HepG2 (cell line): Measurements from ENCODE around the gene SLC44A4. TPM values are rescaled to one million over a fixed set of nuclear protein-coding genes. Genes with fewer than 3 reads are reported as not detected.

Experiments
- ASH2L ChIP-seq: fragments of 300-600, 200-600 bp; sonication (generic); IDR thresholded peaks from 2 replicates; pipeline ENCODE4 v1.7.0; 2017; ENCODE audit warnings: low read depth, mild to moderate bottlenecking, moderate library complexity, mixed read lengths, low read length; ENCODE audit not compliant: insufficient read length
- ATRX ChIP-seq: sonication (generic); formaldehyde crosslinking; IDR thresholded peaks from 2 replicates; pipeline ENCODE4 v1.4.0; 2020; ENCODE audit warnings: missing genetic modification reagents, borderline replicate concordance
- HOXA3 ChIP-seq: sonication (generic); formaldehyde crosslinking; IDR thresholded peaks from 2 replicates; pipeline ENCODE4 v1.5.0; 2020; ENCODE audit warnings: missing genetic modification reagents
- JUN ChIP-seq: sonication (generic); formaldehyde crosslinking; IDR thresholded peaks from 2 replicates; pipeline ENCODE4 v1.4.0; 2020; ENCODE audit warnings: mild to moderate bottlenecking, missing genetic modification reagents
- KLF16 ChIP-seq, 2 experiments: sonication (generic) in 1 of 2; formaldehyde crosslinking in 1 of 2; IDR thresholded peaks; 2 replicates each; pipeline versions ENCODE4 v1.6.1 to v1.8.0; 2016 to 2023; ENCODE audit warnings: missing genetic modification reagents in 2 of 2, missing compliant biosample characterization in 1 of 2
- NR0B2 ChIP-seq: sonication (generic); formaldehyde crosslinking; IDR thresholded peaks from 2 replicates; pipeline ENCODE4 v1.4.0; 2020; ENCODE audit warnings: mild to moderate bottlenecking, missing genetic modification reagents
- PATZ1 ChIP-seq: sonication (generic); formaldehyde crosslinking; IDR thresholded peaks from 2 replicates; pipeline ENCODE4 v1.4.0; 2020; ENCODE audit warnings: missing genetic modification reagents
- SP1 ChIP-seq, 2 experiments: fragments of 450-650 bp in 1 of 2; sonication (generic) in 1 of 2; formaldehyde crosslinking in 1 of 2; IDR thresholded peaks; 2 replicates each; pipeline versions ENCODE4 v1.4.0 to v1.6.1; 2016 to 2020; ENCODE audit warnings: missing genetic modification reagents in 1 of 2
- ZNF251 ChIP-seq: sonication (generic); formaldehyde crosslinking; IDR thresholded peaks from 2 replicates; pipeline ENCODE4 v1.9.0; 2021; ENCODE audit warnings: mild to moderate bottlenecking, missing genetic modification reagents
- ZNF557 ChIP-seq: sonication (generic); formaldehyde crosslinking; IDR thresholded peaks from 2 replicates; pipeline ENCODE4 v1.4.0; 2020; ENCODE audit warnings: missing genetic modification reagents
- ZNF619 ChIP-seq: sonication (generic); formaldehyde crosslinking; IDR thresholded peaks from 2 replicates; pipeline ENCODE4 v1.4.0; 2020; ENCODE audit warnings: mild to moderate bottlenecking, missing genetic modification reagents
- ZNF777 ChIP-seq: sonication (generic); formaldehyde crosslinking; IDR thresholded peaks from 2 replicates; pipeline ENCODE4 v1.4.0; 2020; ENCODE audit warnings: missing genetic modification reagents
- polyA plus RNA-seq, 8 experiments: library from polyadenylated mRNA; depleted of rRNA in 3 of 8; stranded (reverse) in 7 of 8; unstranded in 1 of 8; fragments of >200 nt; fragmentation: Illumina TruSeq in 4 of 8; extraction: Trizol in 4 of 8; gene quantifications; 2 replicates each; pipeline versions ENCODE4 v1.2.1 to v1.2.3, GENCODE V29; 2011 to 2016; ENCODE audit warnings: low read depth in 4 of 8, missing spikeins in 1 of 8, mixed read lengths in 1 of 8; ENCODE audit not compliant: insufficient read depth in 1 of 8
- total RNA-seq, 5 experiments: library from RNA; depleted of rRNA; stranded (reverse); fragments of >200 nt; fragmentation: Illumina TruSeq; extraction: Trizol; gene quantifications; 2 replicates each; pipeline ENCODE4 v1.2.3, GENCODE V29; 2016; ENCODE audit warnings: low read depth in 1 of 5
- TF ChIP-seq, protein P1 (sequence below): sonication (generic); formaldehyde crosslinking; IDR thresholded peaks from 2 replicates; pipeline ENCODE4 v1.5.1; 2020; ENCODE audit warnings: missing genetic modification reagents, mild to moderate bottlenecking, borderline replicate concordance
- TF ChIP-seq, protein P2 (sequence below): sonication (generic); formaldehyde crosslinking; IDR thresholded peaks from 2 replicates; pipeline ENCODE4 v1.5.1; 2020; ENCODE audit warnings: mild to moderate bottlenecking, missing genetic modification reagents, borderline replicate concordance
- TF ChIP-seq, protein P3 (sequence below): sonication (generic); formaldehyde crosslinking; IDR thresholded peaks from 2 replicates; pipeline ENCODE4 v1.8.0; 2023; ENCODE audit warnings: mild to moderate bottlenecking, missing genetic modification reagents
- TF ChIP-seq, protein P4 (sequence below): sonication (generic); formaldehyde crosslinking; IDR thresholded peaks from 2 replicates; pipeline ENCODE4 v1.8.1; 2022; ENCODE audit warnings: mild to moderate bottlenecking, missing genetic modification reagents

Gene SLC44A4
- total and polyA plus RNA-seq, 2 of the 13 experiments (the other 11 are each of a cell fraction or from before 2014, with no cell fraction given), result 3.5 to 5.9 TPM

DNA sequence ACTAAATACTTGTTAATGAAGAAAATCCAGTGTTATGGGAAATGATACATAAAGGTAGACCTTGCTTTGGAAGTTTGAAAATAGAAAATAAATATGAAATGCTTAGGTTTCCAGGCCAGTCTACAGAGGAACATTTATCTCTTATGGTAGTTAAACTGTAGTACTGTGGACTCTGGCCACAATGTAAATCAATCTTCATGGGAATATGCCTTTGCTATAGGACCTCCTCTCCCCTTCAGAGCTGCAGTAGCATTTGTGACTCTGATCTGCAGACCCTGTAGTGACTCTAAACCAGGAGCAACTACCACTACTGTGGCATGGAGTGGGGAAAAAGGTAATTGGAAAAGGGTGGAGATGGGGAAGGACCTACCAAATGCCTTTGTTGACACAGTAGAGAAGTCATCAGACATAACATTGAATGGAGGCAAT is 58.9 kb downstream of the SLC44A4 start (continued):
- TF ChIP-seq, protein P1, sequence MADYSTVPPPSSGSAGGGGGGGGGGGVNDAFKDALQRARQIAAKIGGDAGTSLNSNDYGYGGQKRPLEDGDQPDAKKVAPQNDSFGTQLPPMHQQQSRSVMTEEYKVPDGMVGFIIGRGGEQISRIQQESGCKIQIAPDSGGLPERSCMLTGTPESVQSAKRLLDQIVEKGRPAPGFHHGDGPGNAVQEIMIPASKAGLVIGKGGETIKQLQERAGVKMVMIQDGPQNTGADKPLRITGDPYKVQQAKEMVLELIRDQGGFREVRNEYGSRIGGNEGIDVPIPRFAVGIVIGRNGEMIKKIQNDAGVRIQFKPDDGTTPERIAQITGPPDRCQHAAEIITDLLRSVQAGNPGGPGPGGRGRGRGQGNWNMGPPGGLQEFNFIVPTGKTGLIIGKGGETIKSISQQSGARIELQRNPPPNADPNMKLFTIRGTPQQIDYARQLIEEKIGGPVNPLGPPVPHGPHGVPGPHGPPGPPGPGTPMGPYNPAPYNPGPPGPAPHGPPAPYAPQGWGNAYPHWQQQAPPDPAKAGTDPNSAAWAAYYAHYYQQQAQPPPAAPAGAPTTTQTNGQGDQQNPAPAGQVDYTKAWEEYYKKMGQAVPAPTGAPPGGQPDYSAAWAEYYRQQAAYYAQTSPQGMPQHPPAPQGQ (CRISPR knock-in tag), result no peak
- TF ChIP-seq, protein P2, sequence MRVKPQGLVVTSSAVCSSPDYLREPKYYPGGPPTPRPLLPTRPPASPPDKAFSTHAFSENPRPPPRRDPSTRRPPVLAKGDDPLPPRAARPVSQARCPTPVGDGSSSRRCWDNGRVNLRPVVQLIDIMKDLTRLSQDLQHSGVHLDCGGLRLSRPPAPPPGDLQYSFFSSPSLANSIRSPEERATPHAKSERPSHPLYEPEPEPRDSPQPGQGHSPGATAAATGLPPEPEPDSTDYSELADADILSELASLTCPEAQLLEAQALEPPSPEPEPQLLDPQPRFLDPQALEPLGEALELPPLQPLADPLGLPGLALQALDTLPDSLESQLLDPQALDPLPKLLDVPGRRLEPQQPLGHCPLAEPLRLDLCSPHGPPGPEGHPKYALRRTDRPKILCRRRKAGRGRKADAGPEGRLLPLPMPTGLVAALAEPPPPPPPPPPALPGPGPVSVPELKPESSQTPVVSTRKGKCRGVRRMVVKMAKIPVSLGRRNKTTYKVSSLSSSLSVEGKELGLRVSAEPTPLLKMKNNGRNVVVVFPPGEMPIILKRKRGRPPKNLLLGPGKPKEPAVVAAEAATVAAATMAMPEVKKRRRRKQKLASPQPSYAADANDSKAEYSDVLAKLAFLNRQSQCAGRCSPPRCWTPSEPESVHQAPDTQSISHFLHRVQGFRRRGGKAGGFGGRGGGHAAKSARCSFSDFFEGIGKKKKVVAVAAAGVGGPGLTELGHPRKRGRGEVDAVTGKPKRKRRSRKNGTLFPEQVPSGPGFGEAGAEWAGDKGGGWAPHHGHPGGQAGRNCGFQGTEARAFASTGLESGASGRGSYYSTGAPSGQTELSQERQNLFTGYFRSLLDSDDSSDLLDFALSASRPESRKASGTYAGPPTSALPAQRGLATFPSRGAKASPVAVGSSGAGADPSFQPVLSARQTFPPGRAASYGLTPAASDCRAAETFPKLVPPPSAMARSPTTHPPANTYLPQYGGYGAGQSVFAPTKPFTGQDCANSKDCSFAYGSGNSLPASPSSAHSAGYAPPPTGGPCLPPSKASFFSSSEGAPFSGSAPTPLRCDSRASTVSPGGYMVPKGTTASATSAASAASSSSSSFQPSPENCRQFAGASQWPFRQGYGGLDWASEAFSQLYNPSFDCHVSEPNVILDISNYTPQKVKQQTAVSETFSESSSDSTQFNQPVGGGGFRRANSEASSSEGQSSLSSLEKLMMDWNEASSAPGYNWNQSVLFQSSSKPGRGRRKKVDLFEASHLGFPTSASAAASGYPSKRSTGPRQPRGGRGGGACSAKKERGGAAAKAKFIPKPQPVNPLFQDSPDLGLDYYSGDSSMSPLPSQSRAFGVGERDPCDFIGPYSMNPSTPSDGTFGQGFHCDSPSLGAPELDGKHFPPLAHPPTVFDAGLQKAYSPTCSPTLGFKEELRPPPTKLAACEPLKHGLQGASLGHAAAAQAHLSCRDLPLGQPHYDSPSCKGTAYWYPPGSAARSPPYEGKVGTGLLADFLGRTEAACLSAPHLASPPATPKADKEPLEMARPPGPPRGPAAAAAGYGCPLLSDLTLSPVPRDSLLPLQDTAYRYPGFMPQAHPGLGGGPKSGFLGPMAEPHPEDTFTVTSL (CRISPR knock-in tag), result 0 out of 2 replicates have a peak, but pooled peaks have one; percentile 76
- TF ChIP-seq PATZ1 (CRISPR knock-in tag), result no peak
- no peak for TF ChIP-seq NR0B2 (CRISPR knock-in tag)
- TF ChIP-seq, protein P3, sequence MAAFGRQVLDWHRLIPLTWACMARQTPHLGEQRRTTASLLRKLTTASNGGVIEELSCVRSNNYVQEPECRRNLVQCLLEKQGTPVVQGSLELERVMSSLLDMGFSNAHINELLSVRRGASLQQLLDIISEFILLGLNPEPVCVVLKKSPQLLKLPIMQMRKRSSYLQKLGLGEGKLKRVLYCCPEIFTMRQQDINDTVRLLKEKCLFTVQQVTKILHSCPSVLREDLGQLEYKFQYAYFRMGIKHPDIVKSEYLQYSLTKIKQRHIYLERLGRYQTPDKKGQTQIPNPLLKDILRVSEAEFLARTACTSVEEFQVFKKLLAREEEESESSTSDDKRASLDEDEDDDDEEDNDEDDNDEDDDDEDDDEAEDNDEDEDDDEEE, result no peak
- TF ChIP-seq SP1 (IDR thresholded peaks at IDR 0.05), result no peak
- no peak for TF ChIP-seq SP1 (CRISPR knock-in tag; IDR thresholded peaks at IDR 0.05)
- no peak for TF ChIP-seq ZNF777 (CRISPR knock-in tag)
- TF ChIP-seq, protein P4, sequence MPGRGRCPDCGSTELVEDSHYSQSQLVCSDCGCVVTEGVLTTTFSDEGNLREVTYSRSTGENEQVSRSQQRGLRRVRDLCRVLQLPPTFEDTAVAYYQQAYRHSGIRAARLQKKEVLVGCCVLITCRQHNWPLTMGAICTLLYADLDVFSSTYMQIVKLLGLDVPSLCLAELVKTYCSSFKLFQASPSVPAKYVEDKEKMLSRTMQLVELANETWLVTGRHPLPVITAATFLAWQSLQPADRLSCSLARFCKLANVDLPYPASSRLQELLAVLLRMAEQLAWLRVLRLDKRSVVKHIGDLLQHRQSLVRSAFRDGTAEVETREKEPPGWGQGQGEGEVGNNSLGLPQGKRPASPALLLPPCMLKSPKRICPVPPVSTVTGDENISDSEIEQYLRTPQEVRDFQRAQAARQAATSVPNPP (CRISPR knock-in tag), result no peak
- TF ChIP-seq KLF16 (CRISPR knock-in tag; IDR thresholded peaks at IDR 0.05), result 0 out of 4 replicates have a peak, but pooled peaks of 1 of the 2 experiments have one; percentile 6
- TF ChIP-seq HOXA3 (CRISPR knock-in tag), result no peak; the same call in 1 of the 2 replicates
- no peak for TF ChIP-seq JUN (CRISPR knock-in tag)
- TF ChIP-seq ZNF557 (CRISPR knock-in tag), result no peak
- TF ChIP-seq ZNF251 (CRISPR knock-in tag), result no peak
- no peak for TF ChIP-seq ZNF619 (CRISPR knock-in tag)
- TF ChIP-seq ASH2L, result peak; percentile 73
- TF ChIP-seq ATRX, result no peak
